MCF 10A (cell line): ENCODE measurements around the gene PRKAR1A. TPM values are rescaled to one million over a fixed set of nuclear protein-coding genes. Genes with fewer than 3 reads are reported as not detected.
"Not testable (repeated sequence)": the region's sequence is repeated elsewhere in the genome, so short reads cannot be mapped to it uniquely, and the experiment has no call there.

Experiments used
- BruUV-seq: library from RNA; stranded (reverse); fragments of 400-500 nt; replicated peaks from 2 replicates; lab custom pipeline; 2021; lab: Mats Ljungman, UMichigan
- CTCF ChIA-PET: fragments of 300-600 bp; sonication (Branson Sonifier 250); formaldehyde crosslinking; extraction: SDS; loops from one replicate; lab custom pipeline; 2021; ENCODE audit warnings: antibody characterized with exemption, inconsistent platforms; lab: Yijun Ruan, JAX
- POLR2A ChIA-PET: fragments of 300-600, 350-650 bp; sonication (Branson Sonifier 250); formaldehyde crosslinking; extraction: SDS; loops from one replicate; lab custom pipeline; 2020; ENCODE audit warnings: antibody characterized with exemption, inconsistent platforms; lab: Yijun Ruan, JAX
- DNase-seq: peaks from one replicate; pipeline ENCODE4 v3.0.0-alpha.2; 2018; ENCODE audit not compliant: unreplicated experiment
- H3K27ac Mint-ChIP-seq: one replicate; pipeline ENCODE4 v1.8.0; 2022; ENCODE audit warnings: mild to moderate bottlenecking, low read depth, mixed read lengths; ENCODE audit not compliant: unreplicated experiment
- H3K27me3 Mint-ChIP-seq: one replicate; pipeline ENCODE4 v1.8.0; 2022; ENCODE audit warnings: mixed read lengths; ENCODE audit not compliant: insufficient read depth, unreplicated experiment
- H3K36me3 Mint-ChIP-seq: one replicate; pipeline ENCODE4 v1.8.0; 2022; ENCODE audit warnings: mild to moderate bottlenecking, moderate library complexity, mixed read lengths; ENCODE audit not compliant: insufficient read depth, unreplicated experiment
- H3K4me1 Mint-ChIP-seq: one replicate; pipeline ENCODE4 v1.8.0; 2022; ENCODE audit warnings: mixed read lengths; ENCODE audit not compliant: insufficient read depth, unreplicated experiment
- H3K4me3 Mint-ChIP-seq: one replicate; pipeline ENCODE4 v1.8.0; 2022; ENCODE audit warnings: mild to moderate bottlenecking, moderate library complexity, mixed read lengths; ENCODE audit not compliant: unreplicated experiment
- H3K9me3 Mint-ChIP-seq: one replicate; pipeline ENCODE4 v1.8.0; 2022; ENCODE audit warnings: mixed read lengths; ENCODE audit not compliant: unreplicated experiment
- intact Hi-C: fragments of 100-400 bp; cut with micrococcal nuclease; formaldehyde crosslinking; loops from 2 replicates; pipeline ENCODE4 v1.14.1; 2022
- total RNA-seq: library from RNA; stranded (reverse); gene quantifications from 2 replicates; pipeline ENCODE4 v1.2.3, GENCODE V29; 2022
- TF ChIP-seq, protein P1 (sequence below): fragments of 200-600 bp; IDR thresholded peaks from one replicate; pipeline ENCODE4 v1.8.0; 2022; ENCODE audit warnings: antibody characterized with exemption, mild to moderate bottlenecking; ENCODE audit not compliant: unreplicated experiment

PRKAR1A gene
- total RNA-seq, 1 experiment from 2014 or later, result 264 TPM

DNA sequence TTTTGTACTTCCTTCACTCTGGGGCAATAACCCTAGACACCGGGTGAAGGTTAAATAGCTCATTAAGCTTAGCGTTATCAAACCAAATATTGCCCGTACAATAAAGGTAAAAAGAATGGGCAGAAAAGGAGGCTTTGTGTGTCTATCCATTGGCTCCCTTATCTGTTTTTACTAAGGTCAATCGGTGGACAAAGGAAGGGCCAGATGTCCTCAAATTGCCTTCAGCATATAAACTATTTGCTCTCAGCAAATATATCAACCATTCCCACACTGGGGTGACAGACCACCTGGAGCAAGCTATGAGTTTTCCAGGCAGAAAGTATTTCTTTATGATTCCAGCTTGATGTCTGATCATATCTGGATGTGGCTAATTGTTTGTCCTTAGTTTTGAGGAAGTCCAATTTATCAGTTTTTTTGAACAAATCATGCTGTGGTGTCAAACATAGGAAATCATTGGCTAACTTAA is 29.6 kb upstream of the PRKAR1A start:
- CTCF ChIA-PET, result interaction anchor here (0.6 to 0.9 kb wide), 3 partner anchors 8 to 1506 kb away, joined by 3 read pairs; no protein-coding TSS in a partner anchor
- intact Hi-C loops, result no loop called here
- Mint-ChIP-seq H3K4me3 (no peak overlapping the region), H3K9me3 (peaks cover 7% of the 10 kb centered on the region), H3K36me3 (no peaks in the 10 kb centered on the region), H3K27me3 (peaks cover 50% of the 10 kb centered on the region), H3K4me1 (no peaks in the 10 kb centered on the region), H3K27ac (no peak overlapping the region)
- DNase-seq, result no peak
- POLR2A ChIA-PET, result interaction anchor here (0.6 to 0.8 kb wide), 2 partner anchors 8 to 29 kb away, joined by 3 to 4 read pairs; partner anchors contain the start of gene PRKAR1A
- TF ChIP-seq, protein P1, sequence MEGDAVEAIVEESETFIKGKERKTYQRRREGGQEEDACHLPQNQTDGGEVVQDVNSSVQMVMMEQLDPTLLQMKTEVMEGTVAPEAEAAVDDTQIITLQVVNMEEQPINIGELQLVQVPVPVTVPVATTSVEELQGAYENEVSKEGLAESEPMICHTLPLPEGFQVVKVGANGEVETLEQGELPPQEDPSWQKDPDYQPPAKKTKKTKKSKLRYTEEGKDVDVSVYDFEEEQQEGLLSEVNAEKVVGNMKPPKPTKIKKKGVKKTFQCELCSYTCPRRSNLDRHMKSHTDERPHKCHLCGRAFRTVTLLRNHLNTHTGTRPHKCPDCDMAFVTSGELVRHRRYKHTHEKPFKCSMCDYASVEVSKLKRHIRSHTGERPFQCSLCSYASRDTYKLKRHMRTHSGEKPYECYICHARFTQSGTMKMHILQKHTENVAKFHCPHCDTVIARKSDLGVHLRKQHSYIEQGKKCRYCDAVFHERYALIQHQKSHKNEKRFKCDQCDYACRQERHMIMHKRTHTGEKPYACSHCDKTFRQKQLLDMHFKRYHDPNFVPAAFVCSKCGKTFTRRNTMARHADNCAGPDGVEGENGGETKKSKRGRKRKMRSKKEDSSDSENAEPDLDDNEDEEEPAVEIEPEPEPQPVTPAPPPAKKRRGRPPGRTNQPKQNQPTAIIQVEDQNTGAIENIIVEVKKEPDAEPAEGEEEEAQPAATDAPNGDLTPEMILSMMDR, result no peak
- no TSS peak for BruUV-seq

DNA sequence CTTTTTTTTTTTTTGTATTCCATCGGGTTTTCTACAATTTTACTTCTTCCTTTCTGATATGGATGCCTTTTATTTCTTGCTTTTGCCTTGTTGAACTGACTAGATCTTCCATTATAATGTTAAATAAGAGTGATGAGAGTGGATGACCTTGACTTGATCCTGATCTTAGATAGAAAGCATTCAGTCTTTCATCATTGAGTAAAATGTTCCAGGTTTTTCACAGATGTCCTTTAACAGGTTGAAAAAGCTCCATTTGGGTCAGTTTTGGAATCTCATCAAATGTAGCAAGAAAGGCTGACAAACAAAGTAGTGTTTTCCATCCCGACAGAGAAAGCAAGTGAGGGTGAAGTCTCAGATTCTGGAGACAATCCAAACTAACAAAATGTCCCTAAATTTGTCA is 27.8 kb upstream of the PRKAR1A start:
- Mint-ChIP-seq H3K27ac (no peak overlapping the region), H3K4me1 (no peaks in the 10 kb centered on the region), H3K27me3 (peaks cover 49% of the 10 kb centered on the region), H3K36me3 (no peaks in the 10 kb centered on the region), H3K4me3 (no peak overlapping the region), H3K9me3 (peaks cover 4% of the 10 kb centered on the region)
- no peak for DNase-seq
- intact Hi-C loops, result no loop called here
- TF ChIP-seq, protein P1, result no peak
- BruUV-seq, result no TSS peak
- CTCF ChIA-PET, result interaction anchor here (0.7 to 2.2 kb wide), 3 partner anchors 17 to 49 kb away, joined by 3 to 10 read pairs (median 3); no protein-coding TSS in a partner anchor
- POLR2A ChIA-PET, result interaction anchor here (1.1 kb wide), 1 partner anchor 26 kb away, joined by 5 read pairs; no protein-coding TSS in a partner anchor

DNA sequence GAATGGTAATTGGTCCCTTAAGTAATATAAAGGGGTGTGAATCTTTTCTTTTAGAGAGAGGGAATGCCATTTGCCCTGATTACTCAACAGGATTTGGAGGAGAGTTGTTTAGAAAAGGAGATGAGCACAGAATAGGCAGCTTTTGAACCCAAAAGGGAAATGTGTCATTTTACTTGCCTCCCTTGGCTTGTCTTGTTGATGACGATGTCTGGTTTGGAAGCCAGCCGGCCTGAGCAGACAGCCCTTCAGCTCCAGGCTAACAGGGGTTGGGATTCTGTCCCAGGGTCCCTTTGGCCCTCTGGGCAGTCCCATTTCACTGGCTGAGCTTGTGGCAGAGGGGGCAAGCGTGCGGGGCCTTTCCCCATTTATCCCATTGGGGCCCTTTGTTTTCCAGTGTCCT is 22.3 kb upstream of the PRKAR1A start:
- DNase-seq, result no peak
- Mint-ChIP-seq H3K27me3 (peaks cover 21% of the 10 kb centered on the region), H3K4me3 (no peak overlapping the region), H3K4me1 (peaks cover 14% of the 10 kb centered on the region), H3K9me3 (no peaks in the 10 kb centered on the region), H3K36me3 (no peaks in the 10 kb centered on the region), H3K27ac (no peak overlapping the region)
- POLR2A ChIA-PET, result interaction anchor here (0.8 kb wide), 1 partner anchor 22 kb away, joined by 3 read pairs; the partner anchor contains the start of gene PRKAR1A
- no TSS peak for BruUV-seq
- intact Hi-C loops, result no loop called here
- TF ChIP-seq, protein P1, result no peak
- CTCF ChIA-PET, result interaction anchor here (0.7 to 1.2 kb wide), 2 partner anchors 23 to 939 kb away, joined by 3 read pairs; no protein-coding TSS in a partner anchor

DNA sequence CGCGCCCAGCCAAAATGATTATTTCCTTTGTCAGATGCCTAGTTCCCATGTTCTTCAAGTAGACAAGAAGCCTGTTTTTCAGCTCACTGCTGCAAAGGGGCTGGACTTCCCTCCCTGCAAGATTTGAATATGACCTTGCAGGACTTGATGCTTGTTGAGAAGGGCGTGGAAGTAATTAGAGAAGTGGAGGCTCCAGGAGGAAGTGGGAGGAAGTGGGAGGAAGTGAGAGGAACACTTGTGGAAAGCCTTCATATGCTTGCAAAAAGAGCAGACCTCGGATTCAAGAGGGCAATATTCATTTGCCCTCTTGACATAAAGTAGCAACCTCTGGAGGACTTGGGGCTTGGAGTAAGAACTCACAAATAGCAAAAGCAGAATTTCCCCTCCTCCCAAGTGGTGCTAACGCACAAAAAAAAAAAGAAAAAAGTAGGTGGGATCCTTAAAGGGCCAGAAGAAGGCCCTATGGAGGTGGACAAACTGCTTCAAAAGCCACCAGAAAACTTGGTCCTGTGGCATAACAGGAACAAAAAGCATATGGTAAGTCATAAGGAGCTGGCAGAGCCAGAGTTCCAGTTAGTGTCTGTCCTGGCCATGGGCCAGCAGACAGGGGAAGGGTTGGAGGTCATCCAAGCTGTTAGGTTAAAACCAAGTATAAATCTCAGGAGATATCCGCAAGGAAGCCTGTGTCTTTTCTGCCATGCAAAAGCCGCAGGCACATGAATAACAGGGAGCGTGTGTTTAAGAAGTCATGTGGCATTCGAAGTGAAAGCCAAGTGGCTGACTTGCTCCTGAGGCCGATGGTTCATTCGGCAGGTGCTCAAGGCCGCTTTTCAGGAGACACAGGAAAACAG is 20.6 kb upstream of the PRKAR1A start:
- TF ChIP-seq, protein P1, result no peak
- H3K27ac Mint-ChIP-seq, result no peak overlapping the region
- peak overlapping the region; percentile 29 for H3K4me3 Mint-ChIP-seq
- BruUV-seq, result no TSS peak
- no peaks in the 10 kb centered on the region for H3K9me3 Mint-ChIP-seq
- H3K4me1 Mint-ChIP-seq, result peaks cover 14% of the 10 kb centered on the region
- intact Hi-C loops, result no loop called here
- H3K36me3 Mint-ChIP-seq, result no peaks in the 10 kb centered on the region
- peak; percentile 87 for DNase-seq
- CTCF ChIA-PET, result interaction anchor here (0.8 to 2.2 kb wide), 2 partner anchors 9 to 25 kb away, joined by 3 to 10 read pairs; no protein-coding TSS in a partner anchor
- H3K27me3 Mint-ChIP-seq, result peaks cover 4% of the 10 kb centered on the region
- POLR2A ChIA-PET, result interaction anchor here (0.6 to 2.6 kb wide), 6 partner anchors 11 to 769 kb away, joined by 3 to 11 read pairs (median 4); partner anchors contain the start of genes PRKAR1A and WIPI1

DNA sequence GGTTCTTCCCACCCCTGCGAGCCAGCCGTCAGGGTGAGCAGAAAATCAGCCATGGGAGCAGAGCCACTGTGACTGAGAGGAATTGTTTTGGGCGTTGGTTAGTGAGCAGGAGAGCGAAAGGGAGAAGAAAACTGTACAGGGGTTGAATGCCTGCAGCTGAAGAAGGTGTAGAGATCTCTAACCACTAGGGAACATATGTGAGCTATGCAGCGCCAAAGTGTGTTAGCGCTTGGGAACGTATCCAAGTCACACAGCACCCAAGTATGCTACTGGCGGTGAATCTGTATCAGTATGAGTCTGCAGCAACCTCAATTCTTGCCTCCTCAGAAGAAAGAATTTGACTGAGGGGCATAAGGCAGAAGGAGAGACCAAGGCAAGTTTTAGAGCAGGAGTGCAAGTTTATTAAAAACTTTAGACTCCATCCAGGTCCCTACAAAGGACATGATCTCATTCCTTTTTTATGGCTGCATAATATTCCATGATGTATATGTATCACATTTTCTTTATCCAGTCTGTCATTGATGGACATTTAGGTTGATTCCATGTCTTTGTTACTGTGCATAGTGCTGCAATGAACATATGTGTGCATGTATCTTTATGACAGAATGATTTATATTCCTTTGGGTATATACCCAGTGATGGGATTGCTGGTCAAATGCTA is 19.7 kb upstream of the PRKAR1A start:
- CTCF ChIA-PET, result interaction anchor here (0.8 to 2.2 kb wide), 2 partner anchors 18 to 26 kb away, joined by 5 to 10 read pairs; no protein-coding TSS in a partner anchor
- H3K4me3 Mint-ChIP-seq, result peak overlapping the region; percentile 29
- intact Hi-C loops, BruUV-seq, H3K27ac Mint-ChIP-seq, H3K36me3 Mint-ChIP-seq, DNase-seq, H3K9me3 Mint-ChIP-seq, H3K27me3 Mint-ChIP-seq: not testable (repeated sequence)
- H3K4me1 Mint-ChIP-seq, result peaks cover 14% of the 10 kb centered on the region
- POLR2A ChIA-PET, result interaction anchor here (0.6 to 2.6 kb wide), 9 partner anchors 11 to 770 kb away, joined by 3 to 11 read pairs (median 4); partner anchors contain the start of genes PRKAR1A and WIPI1
